Raji (cell line): ENCODE data around the gene ZBED4.

Source experiments
- POLR2A ChIP-seq: IDR thresholded peaks from 2 replicates; pipeline ENCODE4 v1.6.1; 2011; ENCODE audit warnings: low read depth, low read length, control low read depth; ENCODE audit not compliant: insufficient read depth

Gene ZBED4

GRCh38 chr22:49845666-49846459 lies 7.8 kb upstream of the ZBED4 start:
- no peak for TF ChIP-seq POLR2A

- no peak for TF ChIP-seq POLR2A
Measured at GRCh38 chr22:49847751-49848689, 5.6 kb upstream of the ZBED4 start.

GRCh38 chr22:49848690-49849160 lies 4.9 kb upstream of the ZBED4 start:
- TF ChIP-seq POLR2A = no peak

GRCh38 chr22:49849161-49850020 lies 4.3 kb upstream of the ZBED4 start:
- TF ChIP-seq POLR2A = no peak

GRCh38 chr22:49850021-49850911 lies 3.4 kb upstream of the ZBED4 start:
- no peak for TF ChIP-seq POLR2A

- TF ChIP-seq POLR2A = no peak
Measured at GRCh38 chr22:49850959-49851802, 2.5 kb upstream of the ZBED4 start.

GRCh38 chr22:49853981-49854831 lies 562 bp downstream of the ZBED4 start:
- TF ChIP-seq POLR2A = no peak

GRCh38 chr22:49855251-49855911 lies 1.7 kb downstream of the ZBED4 start:
- TF ChIP-seq POLR2A = no peak

GRCh38 chr22:49856343-49856742 lies 2.7 kb downstream of the ZBED4 start:
- no peak for TF ChIP-seq POLR2A

- no peak for TF ChIP-seq POLR2A
Measured at GRCh38 chr22:49856766-49857618, 3.3 kb downstream of the ZBED4 start.

- TF ChIP-seq POLR2A = no peak
Measured at GRCh38 chr22:49858827-49859226, 5.2 kb downstream of the ZBED4 start.
